Stomach (tissue), 9 donors: ENCODE data around the gene ZNF451. TPM values are rescaled to one million over a fixed set of nuclear protein-coding genes. Genes with fewer than 3 reads are reported as not detected.
"Not testable (repeated sequence)": the region's sequence is repeated elsewhere in the genome, so short reads cannot be mapped to it uniquely, and the experiment has no call there.

Source experiments
- DNase-seq, 2 donors: peaks; one replicate each; pipeline versions ENCODE4 v3.0.0 to v3.0.0-alpha.2; 2013 to 2019
- H3K27ac ChIP-seq, 5 donors: fragments of 200-600 bp in 4 of 5; sonication (generic) in 4 of 5; one replicate each; pipeline ENCODE4 v1.5.1; 2013 to 2019; ENCODE audit warnings: mild to moderate bottlenecking in 1 of 5, moderate library complexity in 1 of 5
- H3K27me3 ChIP-seq, 3 donors: fragments of 200-600 bp; sonication (generic); one replicate each; pipeline ENCODE4 v1.5.1; 2017 to 2019; ENCODE audit warnings: mixed run types in 1 of 3
- H3K36me3 ChIP-seq, 4 donors: fragments of 200-600 bp; sonication (generic); 1 replicate in 3 of 4; 2 replicates in 1 of 4; pipeline ENCODE4 v1.5.1; 2016 to 2019
- H3K4me1 ChIP-seq, 4 donors: fragments of 200-600 bp; sonication (generic); one replicate each; pipeline ENCODE4 v1.5.1; 2016 to 2019
- H3K4me3 ChIP-seq, 4 donors: fragments of 200-600 bp; sonication (generic) in 3 of 4; one replicate each; pipeline ENCODE4 v1.5.1; 2016 to 2019; ENCODE audit warnings: mild to moderate bottlenecking in 1 of 4
- H3K9me3 ChIP-seq, 4 donors: fragments of 200-600 bp; sonication (generic); one replicate each; pipeline ENCODE4 v1.5.1; 2016 to 2019
- CTCF ChIP-seq, 7 experiments: fragments of 450-650 bp in 4 of 7; fragments of 200-600 bp in 3 of 7; sonication (generic) in 3 of 7; IDR thresholded peaks; one replicate each; pipeline ENCODE4 v1.5.1; 2016 to 2019; ENCODE audit warnings: antibody characterized with exemption in 7 of 7, control low read depth in 2 of 7, mild to moderate bottlenecking in 1 of 7
- EP300 ChIP-seq: sonication (generic); formaldehyde crosslinking; IDR thresholded peaks from one replicate; pipeline ENCODE4 v1.6.1; 2017; ENCODE audit warnings: antibody characterized with exemption
- POLR2A ChIP-seq, 4 donors: fragments of 450-650 bp; IDR thresholded peaks; one replicate each; pipeline ENCODE4 v1.6.1; 2016; ENCODE audit warnings: antibody characterized with exemption in 4 of 4, control low read depth in 2 of 4, mild to moderate bottlenecking in 1 of 4, moderate library complexity in 1 of 4
- POLR2AphosphoS5 ChIP-seq, 3 donors: sonication (generic); formaldehyde crosslinking; IDR thresholded peaks; one replicate each; pipeline ENCODE4 v1.6.1; 2016; ENCODE audit warnings: antibody characterized with exemption in 3 of 3
- WGBS, 5 donors: extraction: QIAGEN DNeasy Blood & Tissue Kit in 3 of 5; methylation state at CpG; one replicate each; pipeline versions ENCODE4 v1.1.5 to v1.1.7; 2013 to 2018; 5-methylcytosine and 5-hydroxymethylcytosine counted together
- intact Hi-C: fragments of 100-400 bp; cut with DNase I; formaldehyde crosslinking; loops from one replicate; pipeline ENCODE4 v1.15.1; 2023; ENCODE audit warnings: low total_unique reads
- polyA plus RNA-seq, 3 donors: library from polyadenylated mRNA; stranded (reverse); fragments of 200-250 nt; gene quantifications; one replicate each; pipeline ENCODE4 v1.2.3, GENCODE V29; 2013
- total RNA-seq, 5 donors: library from RNA; depleted of rRNA; stranded (reverse); fragments of >200 nt; gene quantifications; one replicate each; pipeline versions ENCODE4 v1.1.0 to v1.2.3, GENCODE V29; 2014 to 2016
- donor health status: healthy with polysubstance abuse.
- donor health status: Bipolar disorder and iron deficiency.
- donor health status: healthy.

The ZNF451 gene
- total and polyA plus RNA-seq, 8 donors, result 6.0 to 402 (median 35.1) TPM

- Histone ChIP-seq H3K36me3 (no peaks in the 10 kb centered on the region), H3K27ac (no peak overlapping the region), H3K4me3 (no peak overlapping the region), H3K4me1 (peaks cover 0 to 6% (median 5%) of the 10 kb centered on the region in 4 donors), H3K27me3 (no peaks in the 10 kb centered on the region), H3K9me3 (no peaks in the 10 kb centered on the region)
- intact Hi-C loops, result no loop called here
- no peak for DNase-seq
- 70 to 95% (median 88%) methylated on average over 2 of the region's 2 CpGs for WGBS, 5 donors
- TF ChIP-seq EP300 (no peak), POLR2AphosphoS5 (IDR thresholded peaks at IDR 0.05) (no peak), POLR2A (IDR thresholded peaks at IDR 0.05) (no peak), CTCF (IDR thresholded peaks at IDR 0.05) (no peak)
These were observed 4.5 kb upstream of the ZNF451 start for GRCh38 chr6:57085471-57085870.

GRCh38 chr6:57086843-57087242, 3.1 kb upstream of the ZNF451 start:
- TF ChIP-seq POLR2A (IDR thresholded peaks at IDR 0.05) (no peak), EP300 (no peak), CTCF (IDR thresholded peaks at IDR 0.05) (no peak), POLR2AphosphoS5 (IDR thresholded peaks at IDR 0.05) (no peak)
- H3K4me3 ChIP-seq, result no peak overlapping the region
- 94 to 100% (median 97%) methylated on average over 1 of the region's 1 CpG for WGBS, 5 donors
- no peaks in the 10 kb centered on the region for H3K27me3 ChIP-seq
- peaks cover 0 to 5% (median 0%) of the 10 kb centered on the region in 4 donors for H3K36me3 ChIP-seq
- H3K4me1 ChIP-seq, result peaks cover 6 to 12% (median 11%) of the 10 kb centered on the region in 4 donors
- no peaks in the 10 kb centered on the region for H3K9me3 ChIP-seq
- intact Hi-C loops, result no loop called here
- H3K27ac ChIP-seq, result no peak overlapping the region
- DNase-seq, result no peak

GRCh38 chr6:57087916-57088315, 2.1 kb upstream of the ZNF451 start:
- intact Hi-C loops, result no loop called here
- 73 to 87% (median 77%) methylated on average over 4 of the region's 4 CpGs for WGBS, 5 donors

GRCh38 chr6:57089265-57089664, 723 bp upstream of the ZNF451 start:
- WGBS, 5 donors, result 50 to 68% (median 66%) methylated on average over 3 of the region's 3 CpGs
- DNase-seq, result no peak

More at GRCh38 chr6:57087916-57088315, 2.1 kb upstream of the ZNF451 start:
- H3K4me3 ChIP-seq, result no peak overlapping the region
- H3K27me3 ChIP-seq, result no peaks in the 10 kb centered on the region
- peaks cover 0 to 7% (median 0%) of the 10 kb centered on the region in 4 donors for H3K36me3 ChIP-seq
- no peak for DNase-seq
- no peak overlapping the region for H3K27ac ChIP-seq
- H3K4me1 ChIP-seq, result peaks cover 15 to 22% (median 21%) of the 10 kb centered on the region in 4 donors
- no peaks in the 10 kb centered on the region for H3K9me3 ChIP-seq
- no peak for TF ChIP-seq EP300
- TF ChIP-seq POLR2A (IDR thresholded peaks at IDR 0.05), result no peak
- TF ChIP-seq POLR2AphosphoS5 (IDR thresholded peaks at IDR 0.05), result no peak
- TF ChIP-seq CTCF (IDR thresholded peaks at IDR 0.05), result no peak

GRCh38 chr6:57090458-57091067, 575 bp downstream of the ZNF451 start:
- peak overlapping the region; percentile 50 to 69 (median 62) for H3K4me3 ChIP-seq
- DNase-seq, H3K27me3 ChIP-seq, intact Hi-C loops, H3K9me3 ChIP-seq: not testable (repeated sequence)
- peak overlapping the region in 4 of 5 donors; percentile 87 to 92 (median 88) for H3K27ac ChIP-seq
- peaks cover 15 to 48% (median 33%) of the 10 kb centered on the region in 4 donors for H3K4me1 ChIP-seq
- no CpG with 5 or more reads among the region's 27 CpGs for WGBS, 5 donors
- H3K36me3 ChIP-seq, result peaks cover 0 to 11% (median 0%) of the 10 kb centered on the region in 4 donors

More at GRCh38 chr6:57089265-57089664, 723 bp upstream of the ZNF451 start:
- Histone ChIP-seq H3K27ac (peak overlapping the region in 2 of 5 donors; percentile 89 to 92), H3K27me3 (no peaks in the 10 kb centered on the region), H3K4me3 (peak overlapping the region; percentile 50 to 69 (median 62)), H3K36me3 (peaks cover 0 to 9% (median 0%) of the 10 kb centered on the region in 4 donors), H3K4me1 (peaks cover 15 to 36% (median 32%) of the 10 kb centered on the region in 4 donors), H3K9me3 (no peaks in the 10 kb centered on the region)
- TF ChIP-seq EP300 (no peak), POLR2AphosphoS5 (IDR thresholded peaks at IDR 0.05) (no peak), CTCF (IDR thresholded peaks at IDR 0.05) (no peak), POLR2A (IDR thresholded peaks at IDR 0.05) (no peak)
- intact Hi-C loops, result no loop called here

GRCh38 chr6:57091375-57091774, 1.4 kb downstream of the ZNF451 start:
- Histone ChIP-seq H3K4me1 (peaks cover 15 to 56% (median 33%) of the 10 kb centered on the region in 4 donors), H3K36me3 (peaks cover 0 to 14% (median 0%) of the 10 kb centered on the region in 4 donors), H3K4me3 (peak overlapping the region in 2 of 4 donors; percentile 21 to 32), H3K27ac (peak overlapping the region in 2 of 5 donors; percentile 8 to 51)
- H3K9me3 ChIP-seq, H3K27me3 ChIP-seq, DNase-seq, intact Hi-C loops: not testable (repeated sequence)
- 81 to 96% (median 88%) methylated on average over 6 to 7 of the region's 7 CpGs for WGBS, 5 donors
